ENCODE results near the gene CFAP221.
"Not testable (repeated sequence)": the region's sequence is repeated elsewhere in the genome, so short reads cannot be mapped to it uniquely, and the experiment has no call there.

Gene CFAP221

DNA sequence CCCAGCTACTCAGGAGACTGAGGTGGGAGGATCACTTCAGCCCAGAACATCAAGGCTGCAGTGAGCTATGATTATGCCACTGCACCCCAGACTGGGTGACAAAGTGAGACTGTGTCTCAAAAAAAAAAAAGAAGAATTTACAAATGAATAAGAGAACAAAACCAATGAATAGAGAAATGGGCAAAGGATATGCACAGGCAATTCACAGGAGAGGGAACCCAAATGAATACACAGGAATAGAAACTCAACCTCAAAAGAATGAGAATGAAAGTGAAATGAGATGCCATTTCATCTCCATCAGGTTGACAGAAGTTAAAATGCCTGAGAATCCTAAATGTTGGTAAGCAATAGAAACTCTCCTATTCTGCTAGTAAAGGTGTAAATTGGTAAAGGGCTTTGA is 40.2 kb downstream of the CFAP221 start:
- in situ Hi-C loops (cut with MboI; ENCODE audit: low sequenced_read_pairs): no loop called here

DNA sequence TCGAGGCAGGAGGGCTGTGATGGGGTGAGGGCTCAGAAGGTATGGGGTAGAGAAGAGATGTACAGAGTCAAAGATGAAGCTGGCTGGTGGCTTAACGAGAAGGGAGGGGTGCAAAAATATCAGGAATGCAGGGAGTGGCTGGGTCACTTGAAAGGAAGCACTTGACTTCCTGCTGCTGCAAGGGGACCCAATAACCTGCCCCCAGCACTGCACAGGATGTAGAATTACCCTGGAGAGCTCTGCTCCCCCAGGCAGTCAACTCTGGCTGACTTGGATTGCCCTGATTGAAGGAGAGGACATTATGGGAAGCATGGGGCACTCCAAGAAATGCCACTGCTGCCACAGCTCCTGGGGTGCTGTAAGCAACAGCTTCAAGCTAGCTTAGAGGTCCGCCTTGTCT is 41.8 kb downstream of the CFAP221 start:
- in situ Hi-C loops (cut with MboI; ENCODE audit: low sequenced_read_pairs): no loop called here

DNA sequence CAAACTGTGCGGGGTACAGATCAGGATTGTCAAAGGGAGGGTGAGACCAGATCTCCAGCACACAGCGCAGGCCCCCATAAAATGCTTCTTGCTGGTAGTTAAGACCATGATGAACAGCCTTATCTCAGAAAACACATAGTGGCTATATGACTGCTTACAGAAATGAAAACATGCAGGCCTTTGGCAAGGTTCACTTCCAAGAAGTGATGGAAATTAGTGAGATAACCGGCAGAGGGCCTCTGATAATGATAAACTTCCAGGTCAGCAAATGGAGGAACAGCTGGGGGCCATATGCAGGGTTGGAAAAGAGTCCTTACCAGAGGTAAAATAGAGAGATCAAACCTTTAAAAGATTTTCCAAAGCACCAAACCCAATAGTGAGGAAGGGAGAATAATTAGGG is 46.6 kb downstream of the CFAP221 start:
- in situ Hi-C loops (cut with MboI; ENCODE audit: low sequenced_read_pairs): no loop called here

DNA sequence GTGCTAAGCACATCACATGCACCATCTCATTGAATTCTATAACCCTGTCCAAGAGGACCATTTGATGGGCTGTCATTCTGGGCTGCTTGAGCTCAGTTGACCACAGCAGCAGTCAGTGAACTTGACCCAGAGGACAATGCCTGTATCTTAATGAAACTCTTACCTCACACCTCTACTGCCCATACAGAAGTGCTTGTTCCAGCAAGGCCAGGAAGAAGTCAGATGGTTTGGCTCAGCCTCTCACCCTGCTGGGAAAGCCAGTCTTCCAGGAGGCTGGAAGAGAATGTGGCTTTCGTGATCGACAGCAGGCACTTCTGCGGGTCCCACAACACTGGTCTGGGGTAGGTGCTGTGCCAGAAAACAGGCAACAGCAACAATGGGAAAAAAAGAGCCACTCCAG is 47.3 kb downstream of the CFAP221 start:
- in situ Hi-C loops (cut with MboI; ENCODE audit: low sequenced_read_pairs): no loop called here

DNA sequence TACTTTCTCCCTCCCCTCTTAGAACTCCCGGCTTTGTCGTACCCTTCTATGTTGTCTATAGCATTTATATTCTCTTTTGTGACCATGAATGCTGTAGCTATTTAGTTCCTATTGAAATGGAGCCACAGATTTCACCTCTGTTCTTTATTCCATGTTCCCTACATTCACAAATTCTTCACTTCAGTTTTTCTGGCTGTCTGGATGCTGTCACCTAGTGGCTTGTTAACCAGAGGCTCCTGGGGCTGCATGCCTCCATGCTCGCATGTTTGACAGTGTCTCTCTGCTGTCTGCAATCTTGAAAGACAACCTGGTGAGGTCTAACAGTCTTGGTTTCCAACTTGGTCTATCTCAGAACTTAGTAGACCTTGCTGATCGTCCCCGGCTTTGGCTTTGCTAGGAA is 48.2 kb downstream of the CFAP221 start:
- in situ Hi-C loops (cut with MboI; ENCODE audit: low sequenced_read_pairs): no loop called here

DNA sequence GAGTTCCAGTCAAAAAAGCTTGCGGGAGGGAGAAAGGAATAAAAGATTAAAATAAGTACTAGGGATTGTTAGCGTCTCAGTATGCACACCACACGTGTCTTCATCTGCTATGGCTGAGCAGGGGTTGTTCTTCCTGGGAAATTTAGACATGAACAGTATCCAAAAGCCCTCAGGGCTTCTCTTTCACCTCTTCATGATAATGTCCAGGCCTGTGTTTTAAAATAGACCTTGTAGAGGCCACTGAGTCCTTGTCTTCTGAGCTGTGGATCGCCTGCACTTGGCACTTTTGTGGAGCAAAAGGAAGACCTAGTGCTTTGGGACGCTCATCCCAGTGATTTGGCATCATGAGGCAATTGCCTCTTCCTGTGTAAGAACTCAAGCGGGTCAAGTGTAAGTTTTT is 52.4 kb downstream of the CFAP221 start:
- in situ Hi-C loops (cut with MboI; ENCODE audit: low sequenced_read_pairs): no loop called here

DNA sequence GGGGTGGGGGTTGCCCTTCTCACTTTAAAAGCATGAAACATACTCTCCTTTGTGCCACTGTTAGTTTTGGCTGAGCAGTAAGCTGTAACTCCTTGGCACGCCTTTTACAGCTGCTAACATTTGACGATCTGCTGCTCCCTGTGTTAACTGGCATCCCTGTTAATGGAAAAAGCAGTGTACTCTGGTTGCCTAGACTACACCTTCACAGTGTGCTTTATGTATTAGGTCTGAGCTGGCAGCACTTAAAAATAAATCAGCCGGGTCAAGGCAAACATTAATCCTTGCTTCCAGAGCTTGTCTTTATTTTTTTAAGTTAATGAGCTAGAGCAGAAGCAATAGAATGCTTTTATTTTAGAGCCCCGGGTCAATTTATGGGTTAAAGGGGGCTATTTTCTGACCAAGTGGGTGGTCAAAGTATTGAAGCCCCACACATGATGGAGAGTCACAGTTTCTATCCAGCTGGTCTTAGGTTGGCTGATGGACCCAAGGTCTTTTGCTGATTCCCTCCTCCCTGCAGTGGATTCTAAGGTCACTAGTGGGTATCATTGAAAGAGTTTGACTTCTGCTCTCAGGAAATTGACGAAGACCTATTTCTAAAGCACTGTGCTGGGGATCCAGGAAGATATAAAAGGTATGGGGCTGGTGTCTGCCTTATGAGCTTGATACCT is 54.5 kb downstream of the CFAP221 start:
- in situ Hi-C loops (cut with MboI; ENCODE audit: low sequenced_read_pairs): no loop called here

DNA sequence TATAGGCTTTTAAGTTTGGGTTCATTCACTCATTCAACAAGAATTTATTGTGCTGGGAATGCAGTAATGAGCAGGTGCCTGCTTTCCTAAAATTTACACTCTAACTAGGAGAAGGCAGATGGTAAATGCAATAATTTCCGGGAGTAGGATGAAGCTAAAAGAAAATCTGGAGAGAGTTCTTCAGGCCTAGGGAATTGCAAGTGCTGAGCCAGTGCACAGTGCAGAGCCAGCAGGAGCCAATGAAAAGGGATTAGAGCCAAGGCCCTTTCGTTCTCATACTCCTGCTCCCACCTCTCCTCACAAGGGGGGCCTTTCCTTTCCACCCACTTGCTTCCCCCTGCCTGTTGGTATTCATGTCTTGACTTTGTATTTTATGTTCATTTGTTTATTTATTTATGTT is 55.1 kb downstream of the CFAP221 start:
- in situ Hi-C loops (cut with MboI; ENCODE audit: low sequenced_read_pairs): no loop called here

DNA sequence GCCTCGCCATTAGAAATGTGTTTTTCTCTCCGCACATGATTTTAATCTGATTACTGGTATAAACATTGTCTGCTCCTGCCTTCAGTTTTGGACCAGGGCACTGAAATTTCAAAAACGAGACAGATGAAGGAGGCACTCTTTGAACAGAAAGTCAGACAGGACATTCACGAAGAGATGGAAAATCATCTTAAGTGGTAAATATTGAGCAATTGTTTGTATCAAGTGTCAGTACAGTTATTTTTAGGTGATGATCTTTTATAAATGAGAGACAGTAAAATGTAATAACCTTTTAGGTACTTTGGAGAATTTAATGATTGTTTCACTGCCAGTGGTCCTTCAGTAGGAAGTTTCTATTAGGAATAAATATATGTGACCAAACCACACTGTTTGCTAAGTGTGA is 60.8 kb downstream of the CFAP221 start:
- in situ Hi-C loops (cut with MboI; ENCODE audit: low sequenced_read_pairs): no loop called here

DNA sequence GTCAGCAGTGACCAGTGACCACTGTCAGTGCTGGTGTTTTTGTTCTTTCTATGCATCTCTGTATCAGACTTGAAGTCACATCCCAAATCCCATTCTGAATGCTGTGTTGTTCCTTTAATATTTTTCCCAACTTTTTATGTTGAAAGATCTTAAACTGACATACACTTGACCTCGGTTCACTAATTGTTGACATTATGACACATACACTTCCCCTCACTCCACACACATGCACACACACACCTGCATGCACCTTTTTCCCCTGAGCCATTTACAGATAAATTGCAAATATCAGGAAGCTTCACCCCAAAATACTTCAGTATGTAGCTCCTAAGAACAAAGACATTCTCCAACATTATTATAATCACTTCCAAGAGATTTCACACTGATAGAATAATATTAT is 62.4 kb downstream of the CFAP221 start:
- in situ Hi-C loops (cut with MboI; ENCODE audit: low sequenced_read_pairs): no loop called here

DNA sequence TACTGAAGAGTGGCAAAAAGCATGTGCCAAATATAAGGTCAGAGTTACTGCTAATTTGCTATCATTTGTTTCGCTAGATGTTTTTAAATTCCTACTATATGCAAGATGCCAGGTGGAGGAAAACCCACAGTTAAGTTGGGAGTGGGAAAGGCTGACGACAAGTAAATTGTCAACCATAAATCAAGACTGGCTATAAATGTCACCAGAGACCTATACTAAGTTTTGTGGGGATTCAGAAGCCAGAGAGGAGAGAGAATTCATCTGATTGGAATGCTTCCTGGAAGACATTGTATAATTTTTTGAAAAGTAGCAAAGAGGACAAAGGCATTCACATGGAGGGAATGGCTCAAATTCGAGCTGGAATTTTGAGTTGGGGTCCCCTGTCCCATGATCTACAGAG is 64.3 kb downstream of the CFAP221 start:
- in situ Hi-C loops (cut with MboI; ENCODE audit: low sequenced_read_pairs): no loop called here

DNA sequence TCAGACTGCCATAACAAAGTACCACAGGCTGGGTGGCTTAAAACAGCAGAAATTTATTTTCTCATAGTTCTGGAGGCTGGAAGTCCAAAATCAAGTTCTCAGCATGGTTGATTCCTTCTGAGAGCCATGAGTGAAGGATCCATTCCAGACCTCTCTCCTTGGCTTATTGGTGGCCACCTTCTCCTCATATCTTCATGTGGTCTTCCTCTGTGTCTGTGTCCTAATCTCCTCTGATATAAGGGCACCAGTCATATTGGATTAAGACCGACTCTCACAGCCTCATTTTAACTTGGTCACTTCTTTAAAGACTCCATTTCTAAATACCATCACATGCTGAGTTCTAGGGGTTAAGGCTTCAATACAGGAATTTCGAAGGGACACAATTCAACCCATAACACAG is 65.1 kb downstream of the CFAP221 start:
- in situ Hi-C loops (cut with MboI; ENCODE audit: low sequenced_read_pairs): no loop called here

DNA sequence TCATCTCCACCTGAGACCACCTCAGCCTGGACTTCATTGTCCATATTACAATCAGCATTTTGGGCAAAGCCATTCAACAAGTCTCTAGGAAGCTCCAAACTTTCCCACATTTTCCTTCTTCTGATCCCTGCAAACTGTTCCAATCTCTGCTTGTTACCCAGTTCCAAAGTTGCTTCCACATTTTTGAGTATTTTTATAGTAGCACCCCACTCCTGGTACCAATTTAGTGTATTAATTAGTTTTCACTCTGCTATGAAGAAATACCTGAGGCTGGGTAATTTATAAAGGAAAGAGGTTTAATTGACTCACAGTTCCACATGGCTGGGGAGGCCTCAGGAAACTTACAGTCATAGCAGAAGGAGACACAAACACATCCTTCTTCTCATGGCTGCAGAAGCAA is 69.9 kb downstream of the CFAP221 start:
- in situ Hi-C loops (cut with MboI; ENCODE audit: low sequenced_read_pairs): not testable (repeated sequence)

DNA sequence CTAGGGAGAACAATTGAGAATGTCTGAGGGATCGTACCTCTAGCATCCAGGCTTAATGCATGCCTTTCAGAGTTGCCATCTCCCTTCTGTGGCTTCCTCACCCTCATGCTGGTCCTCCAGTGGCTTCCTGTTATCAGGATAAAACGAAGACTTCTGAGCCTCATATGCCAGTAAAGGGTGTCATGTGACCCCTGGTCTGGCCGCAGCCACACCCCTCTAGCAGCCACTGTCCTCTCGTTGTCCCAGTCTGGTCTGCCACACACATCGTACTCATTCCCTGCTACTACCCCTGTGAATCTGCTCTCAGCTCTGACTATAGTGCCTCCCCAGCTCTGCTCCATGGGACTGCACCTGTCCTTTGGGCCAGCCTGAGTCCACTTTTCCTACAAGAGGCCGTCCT is 72.2 kb downstream of the CFAP221 start:
- in situ Hi-C loops (cut with MboI; ENCODE audit: low sequenced_read_pairs): no loop called here

DNA sequence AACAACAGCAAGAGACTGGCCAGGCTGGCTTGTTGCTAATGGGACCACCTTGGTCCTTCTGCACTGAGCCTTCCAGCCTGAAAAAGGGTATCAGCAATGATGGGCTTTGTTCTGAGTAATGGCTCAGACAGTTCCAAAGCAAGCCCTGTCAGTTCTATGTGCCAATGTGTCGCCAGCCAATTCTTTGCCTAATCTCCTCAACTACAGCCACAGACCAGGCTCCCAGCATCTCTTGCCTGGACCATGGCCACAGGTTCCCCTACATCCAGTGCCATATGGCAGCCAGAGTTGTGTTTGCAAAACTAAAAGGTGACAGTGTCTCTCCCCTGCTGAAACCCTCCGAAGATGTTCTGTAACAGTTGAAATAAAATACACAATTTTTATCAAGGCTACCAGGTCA is 73.2 kb downstream of the CFAP221 start:
- in situ Hi-C loops (cut with MboI; ENCODE audit: low sequenced_read_pairs): no loop called here

DNA sequence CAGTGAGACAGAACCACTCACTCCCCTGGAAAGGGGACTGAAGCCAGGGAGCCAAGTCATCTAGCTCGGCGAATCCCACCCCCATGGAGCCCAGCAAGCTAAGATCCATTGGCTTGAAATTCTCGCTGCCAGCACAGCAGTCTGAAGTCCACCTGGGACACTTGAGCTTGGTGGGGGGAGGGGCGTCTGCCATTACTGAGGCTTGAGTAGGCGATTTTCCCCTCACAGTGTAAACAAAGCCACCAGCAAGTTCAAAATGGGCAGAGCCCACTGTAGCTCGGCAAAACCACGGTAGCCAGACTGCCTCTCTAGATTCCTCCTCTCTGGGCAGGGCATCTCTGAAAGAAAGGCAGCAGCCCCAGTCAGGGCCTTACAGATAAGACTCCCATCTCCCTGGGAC is 74.5 kb downstream of the CFAP221 start:
- in situ Hi-C loops (cut with MboI; ENCODE audit: low sequenced_read_pairs): not testable (repeated sequence)

DNA sequence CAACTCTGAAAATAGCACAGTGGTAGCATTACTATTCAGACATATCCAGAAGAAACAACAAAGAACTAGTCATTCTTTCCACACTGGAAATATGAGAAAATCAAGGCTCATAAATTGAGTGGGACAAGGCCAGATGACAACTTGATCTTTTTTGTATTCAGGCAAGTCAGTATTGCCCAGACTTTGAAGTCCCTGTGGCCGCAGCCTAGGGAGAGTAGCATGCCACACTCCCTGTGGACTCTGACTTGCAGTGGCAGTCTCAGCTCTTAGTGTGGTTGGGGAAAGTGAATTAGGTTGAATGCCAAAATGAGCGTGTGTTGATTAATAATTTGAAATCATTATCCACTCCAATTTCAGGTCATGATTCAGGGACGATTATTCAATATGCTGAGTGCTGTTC is 81.0 kb downstream of the CFAP221 start:
- in situ Hi-C loops (cut with MboI; ENCODE audit: low sequenced_read_pairs): no loop called here

DNA sequence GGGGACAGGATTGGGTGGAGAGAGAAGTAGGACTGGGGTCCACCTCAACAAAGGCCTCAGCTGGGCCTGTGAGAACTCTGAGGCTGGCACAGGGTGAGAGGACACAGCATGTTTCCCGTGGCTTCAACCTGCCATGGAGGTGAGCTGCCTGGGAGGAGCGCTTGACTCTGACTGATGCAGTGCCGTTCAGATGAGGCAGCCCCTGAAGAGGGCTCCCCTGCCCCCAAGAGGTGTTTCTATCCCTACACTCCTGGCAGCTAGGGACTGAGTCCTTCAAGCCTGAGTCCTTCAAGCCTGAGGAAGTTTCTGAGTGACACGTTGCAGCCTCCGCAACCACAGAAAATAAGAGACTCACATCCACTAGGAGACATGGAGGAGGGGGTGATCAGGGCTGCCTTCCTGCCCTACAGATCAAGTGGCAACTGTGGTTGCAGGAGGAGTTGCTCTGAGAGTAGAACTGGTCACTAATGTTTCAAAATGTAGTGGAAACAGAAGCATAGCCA is 85.1 kb downstream of the CFAP221 start:
- in situ Hi-C loops (cut with MboI; ENCODE audit: low sequenced_read_pairs): no loop called here

DNA sequence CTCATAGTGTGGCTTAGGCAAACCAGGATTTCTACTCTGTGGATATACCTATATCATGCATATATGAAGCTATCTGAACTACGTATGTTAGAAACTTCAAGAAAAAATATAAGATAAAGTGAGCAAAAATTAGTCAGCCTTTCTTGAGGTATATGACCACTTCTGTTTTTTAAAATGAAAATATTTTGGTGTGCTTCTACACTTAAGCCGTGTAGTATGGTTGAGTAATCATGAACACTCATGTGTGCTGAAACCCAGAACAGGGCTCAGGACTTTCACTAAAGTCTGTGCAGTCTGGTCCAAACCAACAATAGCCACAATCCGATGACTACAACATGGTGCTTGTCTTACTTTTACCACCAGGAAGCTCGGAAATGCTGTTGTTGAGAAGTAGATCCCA is 85.9 kb downstream of the CFAP221 start:
- in situ Hi-C loops (cut with MboI; ENCODE audit: low sequenced_read_pairs): no loop called here

DNA sequence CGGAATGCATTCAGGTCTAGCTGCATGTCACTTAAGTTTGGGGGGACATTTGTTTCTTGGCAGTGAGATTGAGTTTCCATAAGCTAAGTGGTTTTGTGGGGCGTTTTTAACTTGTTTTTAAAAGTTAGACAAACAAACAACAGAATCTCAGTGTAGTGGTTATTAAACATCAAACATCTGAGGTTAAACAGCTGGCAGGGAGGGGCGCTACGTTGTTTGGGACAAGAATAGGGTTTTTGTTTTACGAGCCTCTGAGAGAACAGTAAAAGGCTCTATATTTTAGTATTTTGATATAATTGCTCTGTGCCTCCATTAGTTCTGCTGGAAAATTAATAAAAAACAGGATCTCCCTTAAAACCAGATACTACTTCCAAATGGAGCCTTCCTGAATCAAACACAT is 93.1 kb downstream of the CFAP221 start:
- in situ Hi-C loops (cut with MboI; ENCODE audit: low sequenced_read_pairs): no loop called here

DNA sequence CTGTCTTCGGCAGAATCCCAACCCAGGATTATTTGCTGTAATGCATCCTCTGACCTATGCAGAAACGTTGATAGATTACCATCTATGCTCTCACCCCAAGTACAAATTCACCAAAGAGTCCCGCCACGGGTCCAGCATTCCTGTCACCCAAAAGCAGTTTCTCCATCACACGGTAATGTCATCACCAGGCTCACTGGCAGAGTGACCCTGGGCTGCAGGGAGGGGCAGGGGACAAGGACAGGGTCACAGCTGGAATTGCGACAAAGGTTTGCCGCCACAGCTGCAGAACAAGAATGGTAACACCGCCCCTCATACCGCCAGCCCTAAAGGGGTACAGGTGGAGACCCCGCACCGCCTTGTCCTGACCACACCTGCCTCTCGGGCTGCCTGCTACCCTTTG is 94.0 kb downstream of the CFAP221 start:
- in situ Hi-C loops (cut with MboI; ENCODE audit: low sequenced_read_pairs): no loop called here

DNA sequence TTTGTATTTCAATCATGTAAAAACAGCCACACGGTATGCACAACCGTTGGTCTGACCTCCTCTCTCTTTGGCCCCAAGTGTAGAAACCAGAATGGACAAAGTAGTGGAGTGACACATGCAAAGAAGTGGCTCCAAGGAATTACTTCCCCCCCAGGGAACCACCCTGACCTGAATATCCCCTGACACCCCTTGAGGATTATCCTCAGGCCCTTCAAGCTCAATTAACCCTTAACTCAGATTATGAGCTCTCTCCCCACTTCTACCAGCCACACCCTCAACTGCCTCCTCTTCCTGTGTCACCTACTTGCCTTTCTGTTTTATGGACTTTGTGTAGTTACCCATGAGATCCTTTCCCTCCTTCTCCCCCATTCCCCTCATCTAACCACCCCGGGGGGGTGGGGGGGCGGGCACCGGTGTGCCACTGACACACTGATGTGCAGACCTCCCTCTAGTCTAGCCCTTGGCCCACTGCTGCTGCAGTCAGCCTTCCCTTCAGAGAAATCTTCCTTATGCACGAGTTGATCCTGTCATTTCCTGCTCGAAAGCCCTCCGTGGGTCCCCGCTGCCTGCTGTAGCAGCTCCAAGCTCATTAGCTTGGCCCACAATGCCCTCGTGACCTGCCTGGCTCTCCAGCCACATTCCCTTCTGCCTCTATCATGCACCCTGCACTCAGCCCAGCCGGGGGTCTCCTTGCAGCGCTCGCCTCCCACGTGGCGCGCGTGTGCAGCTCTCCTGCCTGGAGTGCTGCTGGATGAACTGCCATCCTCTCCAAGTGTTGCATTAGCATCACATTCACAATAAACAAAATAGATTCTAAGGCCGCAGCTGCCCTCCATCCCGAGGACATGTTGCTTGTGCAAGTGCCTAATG is 94.7 kb downstream of the CFAP221 start:
- in situ Hi-C loops (cut with MboI; ENCODE audit: low sequenced_read_pairs): no loop called here
